ENCODE data around the gene PARP11. TPM values are rescaled to one million over a fixed set of nuclear protein-coding genes. Genes with fewer than 3 reads are reported as not detected.

PARP11 gene
- total and polyA plus RNA-seq, 2 donors (not counting 3 experiments of a cell fraction or from before 2014, with no cell fraction given): 3.0 to 4.9 TPM

DNA sequence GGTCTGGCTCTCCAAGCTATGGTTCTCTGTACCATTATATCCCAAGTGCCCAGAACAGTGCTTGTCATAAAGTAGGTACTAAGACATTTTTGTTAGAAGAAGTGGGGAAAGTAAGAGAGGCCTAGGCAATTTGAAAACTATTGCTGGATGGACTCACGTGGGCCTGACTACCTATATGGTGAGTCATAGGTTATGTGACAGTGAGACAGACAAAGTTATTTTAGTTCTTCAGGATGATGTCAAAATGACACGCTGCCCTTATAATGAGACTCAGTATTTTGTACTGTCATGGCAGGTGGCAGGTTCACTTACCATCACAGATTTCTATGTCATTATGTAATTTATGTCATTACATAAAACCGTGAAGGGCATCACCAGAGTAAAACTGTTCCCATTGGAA lies 53.1 kb downstream of the PARP11 start:
- Histone ChIP-seq H3K36me3 (ENCODE audit: control insufficient read depth in 2 of 2, extremely low read depth in 1 of 2, insufficient read depth in 2 of 2, low read length in 2 of 2) (no peaks in the 10 kb centered on the region), H3K4me1 (ENCODE audit: control insufficient read depth, extremely low read depth, insufficient read depth, low read length) (no peaks in the 10 kb centered on the region), H3K4me2 (ENCODE audit: insufficient read depth, low read length) (no peak overlapping the region), H2AFZ (ENCODE audit: low read depth, low read length) (no peak overlapping the region), H3K27ac (ENCODE audit: insufficient read depth, low read depth, low read length) (no peak overlapping the region), H3K9ac (replicated peaks; ENCODE audit: extremely low read depth, insufficient read depth, low read length) (no peak overlapping the region), H3K9me1 (replicated peaks; ENCODE audit: control insufficient read depth, extremely low read depth, insufficient read depth, low read length) (no peaks in the 10 kb centered on the region), H3K4me3 (replicated peaks in 1 of 3; ENCODE audit: insufficient read depth in 1 of 3, low read depth in 1 of 3, low read length in 3 of 3) (no peak overlapping the region), H4K20me1 (replicated peaks; ENCODE audit: control insufficient read depth, extremely low read depth, insufficient read depth, low read length) (no peaks in the 10 kb centered on the region), H3K27me3 (ENCODE audit: control insufficient read depth in 2 of 2, insufficient read depth in 2 of 2, low read length in 2 of 2) (no peaks in the 10 kb centered on the region), H3K79me2 (ENCODE audit: control insufficient read depth, insufficient read depth, low read length) (no peaks in the 10 kb centered on the region), H3K9me3 (replicated peaks; ENCODE audit: control insufficient read depth, insufficient read depth, low read length) (no peaks in the 10 kb centered on the region)
- dilution Hi-C loops (cut with MboI; ENCODE audit: extremely low pct_ligation_motif_present, low sequenced_read_pairs) (no loop called here), intact Hi-C loops (cut with micrococcal nuclease) (no loop called here)
- POLR2A ChIA-PET: no interaction called here
- CTCF ChIA-PET: no interaction called here
- no TSS peak for BruUV-seq (replicated peaks)
- DNase-seq (ENCODE audit: low read depth, low spot score) (no peak), FAIRE-seq (no peak)
- no peak for TF ChIP-seq GATA2 (IDR thresholded peaks at IDR 0.05; ENCODE audit: insufficient read depth, insufficient read length, low read depth, low read length)
- no peak for TF ChIP-seq FOS (IDR thresholded peaks at IDR 0.05; ENCODE audit: borderline replicate concordance, insufficient read depth, low read length)
- no peak for TF ChIP-seq EZH2 (IDR thresholded peaks at IDR 0.05; ENCODE audit: borderline replicate concordance, low read depth, low read length, severe bottlenecking)
- TF ChIP-seq JUN (IDR thresholded peaks at IDR 0.05; ENCODE audit: borderline replicate concordance, insufficient read depth, insufficient read length, low read depth): peak; percentile 13

DNA sequence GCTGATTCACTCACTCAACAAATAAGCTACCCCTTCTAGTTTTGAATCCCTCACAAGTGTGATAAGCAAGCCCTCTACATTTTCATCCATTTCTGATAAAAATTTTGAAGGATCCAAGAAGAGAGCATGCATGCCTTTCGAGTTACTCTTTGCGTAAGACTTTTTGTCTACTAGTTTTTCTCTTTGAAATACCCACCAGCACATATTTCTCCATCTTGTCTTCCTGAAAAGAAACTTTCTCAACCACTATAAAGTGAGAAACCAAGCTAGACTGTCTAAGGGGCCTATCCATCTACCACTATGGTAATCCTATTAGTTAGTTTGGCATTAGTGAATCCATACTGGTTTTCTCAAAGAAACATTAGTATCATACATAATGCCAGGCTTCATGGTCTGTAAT lies 56.9 kb downstream of the PARP11 start:
- DNase-seq (ENCODE audit: low read depth, low spot score): no peak
- no peak for TF ChIP-seq POLR2A (IDR thresholded peaks at IDR 0.05; ENCODE audit: low read depth, low read length)
- TF ChIP-seq FOS (IDR thresholded peaks at IDR 0.05; ENCODE audit: borderline replicate concordance, insufficient read depth, low read length): no peak
- TF ChIP-seq, protein P1, sequence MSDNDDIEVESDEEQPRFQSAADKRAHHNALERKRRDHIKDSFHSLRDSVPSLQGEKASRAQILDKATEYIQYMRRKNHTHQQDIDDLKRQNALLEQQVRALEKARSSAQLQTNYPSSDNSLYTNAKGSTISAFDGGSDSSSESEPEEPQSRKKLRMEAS (IDR thresholded peaks at IDR 0.05; ENCODE audit: insufficient read depth, insufficient read length): no peak
- TF ChIP-seq POLR2AphosphoS5 (IDR thresholded peaks at IDR 0.05; ENCODE audit: insufficient read depth, low read depth, low read length): no peak
- TF ChIP-seq, protein P2, sequence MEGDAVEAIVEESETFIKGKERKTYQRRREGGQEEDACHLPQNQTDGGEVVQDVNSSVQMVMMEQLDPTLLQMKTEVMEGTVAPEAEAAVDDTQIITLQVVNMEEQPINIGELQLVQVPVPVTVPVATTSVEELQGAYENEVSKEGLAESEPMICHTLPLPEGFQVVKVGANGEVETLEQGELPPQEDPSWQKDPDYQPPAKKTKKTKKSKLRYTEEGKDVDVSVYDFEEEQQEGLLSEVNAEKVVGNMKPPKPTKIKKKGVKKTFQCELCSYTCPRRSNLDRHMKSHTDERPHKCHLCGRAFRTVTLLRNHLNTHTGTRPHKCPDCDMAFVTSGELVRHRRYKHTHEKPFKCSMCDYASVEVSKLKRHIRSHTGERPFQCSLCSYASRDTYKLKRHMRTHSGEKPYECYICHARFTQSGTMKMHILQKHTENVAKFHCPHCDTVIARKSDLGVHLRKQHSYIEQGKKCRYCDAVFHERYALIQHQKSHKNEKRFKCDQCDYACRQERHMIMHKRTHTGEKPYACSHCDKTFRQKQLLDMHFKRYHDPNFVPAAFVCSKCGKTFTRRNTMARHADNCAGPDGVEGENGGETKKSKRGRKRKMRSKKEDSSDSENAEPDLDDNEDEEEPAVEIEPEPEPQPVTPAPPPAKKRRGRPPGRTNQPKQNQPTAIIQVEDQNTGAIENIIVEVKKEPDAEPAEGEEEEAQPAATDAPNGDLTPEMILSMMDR (IDR thresholded peaks at IDR 0.05; ENCODE audit: extremely low read depth in 1 of 2, insufficient read depth in 1 of 2, low read depth in 1 of 2, low read length in 2 of 2): no peak
- TF ChIP-seq EZH2 (IDR thresholded peaks at IDR 0.05; ENCODE audit: borderline replicate concordance, low read depth, low read length, severe bottlenecking): no peak
- no peak for TF ChIP-seq MYC (IDR thresholded peaks at IDR 0.05; ENCODE audit: low read depth, low read length)
- TF ChIP-seq JUN (IDR thresholded peaks at IDR 0.05; ENCODE audit: borderline replicate concordance, insufficient read depth, insufficient read length, low read depth): no peak
- TF ChIP-seq GATA2 (IDR thresholded peaks at IDR 0.05; ENCODE audit: insufficient read depth, insufficient read length, low read depth, low read length): no peak
- H3K4me3 ChIP-seq (replicated peaks in 1 of 3; ENCODE audit: insufficient read depth in 1 of 3, low read depth in 1 of 3, low read length in 3 of 3): no peak overlapping the region
- no peak overlapping the region for H3K4me2 ChIP-seq (ENCODE audit: insufficient read depth, low read length)
- dilution Hi-C loops (cut with MboI; ENCODE audit: extremely low pct_ligation_motif_present, low sequenced_read_pairs): no loop called here
- intact Hi-C loops (cut with micrococcal nuclease): no loop called here
- no peaks in the 10 kb centered on the region for H3K9me3 ChIP-seq (replicated peaks; ENCODE audit: control insufficient read depth, insufficient read depth, low read length)
- no peaks in the 10 kb centered on the region for H3K36me3 ChIP-seq (ENCODE audit: control insufficient read depth in 2 of 2, extremely low read depth in 1 of 2, insufficient read depth in 2 of 2, low read length in 2 of 2)
- H3K79me2 ChIP-seq (ENCODE audit: control insufficient read depth, insufficient read depth, low read length): no peaks in the 10 kb centered on the region
- ChIA-PET POLR2A (no interaction called here), CTCF (interaction anchor here (1.4 to 1.5 kb wide), 2 partner anchors 13 to 516 kb away, joined by 5 to 7 read pairs; no protein-coding TSS in a partner anchor)
- no peak overlapping the region for H3K27ac ChIP-seq (ENCODE audit: insufficient read depth, low read depth, low read length)
- H3K27me3 ChIP-seq (ENCODE audit: control insufficient read depth in 2 of 2, insufficient read depth in 2 of 2, low read length in 2 of 2): no peaks in the 10 kb centered on the region
- BruUV-seq (replicated peaks): no TSS peak
- H3K4me1 ChIP-seq (ENCODE audit: control insufficient read depth, extremely low read depth, insufficient read depth, low read length): no peaks in the 10 kb centered on the region
- H4K20me1 ChIP-seq (replicated peaks; ENCODE audit: control insufficient read depth, extremely low read depth, insufficient read depth, low read length): no peaks in the 10 kb centered on the region
- H2AFZ ChIP-seq (ENCODE audit: low read depth, low read length): no peak overlapping the region
- FAIRE-seq: no peak
- H3K9me1 ChIP-seq (replicated peaks; ENCODE audit: control insufficient read depth, extremely low read depth, insufficient read depth, low read length): no peaks in the 10 kb centered on the region
- no peak overlapping the region for H3K9ac ChIP-seq (replicated peaks; ENCODE audit: extremely low read depth, insufficient read depth, low read length)

Measured in endothelial cell of umbilical vein (primary cell).